ENCODE measurements around the gene MATN4.
A peak's percentile ranks its signal among the peaks of the same experiment; 100 is the strongest.

The MATN4 gene

DNA sequence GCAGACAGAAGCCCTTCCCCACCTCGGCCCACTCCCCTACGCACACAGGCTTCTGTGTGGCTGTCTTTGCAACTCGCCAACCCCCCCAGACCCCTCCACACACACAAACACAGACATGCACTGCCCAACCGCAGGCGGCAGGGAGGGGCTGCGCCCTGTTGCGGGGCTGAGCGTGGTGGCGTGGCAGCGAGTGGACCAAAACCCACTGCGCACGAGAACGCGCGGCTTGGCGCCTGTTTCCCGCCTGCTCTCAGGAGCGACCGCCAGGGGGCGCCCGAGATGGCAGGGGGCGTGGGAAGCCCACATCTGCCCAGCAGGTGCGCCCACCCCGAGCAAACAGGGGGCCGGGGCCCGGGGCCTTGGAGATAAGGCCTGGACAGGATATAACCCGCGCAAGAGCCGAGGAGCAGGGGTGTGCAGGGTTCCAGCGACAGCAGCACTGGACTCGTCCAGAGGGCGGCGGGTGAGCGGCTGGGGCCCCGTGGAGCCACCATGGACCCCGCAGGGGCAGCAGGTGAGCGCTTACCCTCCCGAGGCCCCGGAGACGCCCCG, 1.6 kb downstream of the MATN4 start, which contains the start of gene RBPJL:
RBPJL (plus strand) TSS at position 410 of the 552 bp plus-strand sequence; CDS start at position 493, 83 bp downstream.
- TF ChIP-seq, protein P1, sequence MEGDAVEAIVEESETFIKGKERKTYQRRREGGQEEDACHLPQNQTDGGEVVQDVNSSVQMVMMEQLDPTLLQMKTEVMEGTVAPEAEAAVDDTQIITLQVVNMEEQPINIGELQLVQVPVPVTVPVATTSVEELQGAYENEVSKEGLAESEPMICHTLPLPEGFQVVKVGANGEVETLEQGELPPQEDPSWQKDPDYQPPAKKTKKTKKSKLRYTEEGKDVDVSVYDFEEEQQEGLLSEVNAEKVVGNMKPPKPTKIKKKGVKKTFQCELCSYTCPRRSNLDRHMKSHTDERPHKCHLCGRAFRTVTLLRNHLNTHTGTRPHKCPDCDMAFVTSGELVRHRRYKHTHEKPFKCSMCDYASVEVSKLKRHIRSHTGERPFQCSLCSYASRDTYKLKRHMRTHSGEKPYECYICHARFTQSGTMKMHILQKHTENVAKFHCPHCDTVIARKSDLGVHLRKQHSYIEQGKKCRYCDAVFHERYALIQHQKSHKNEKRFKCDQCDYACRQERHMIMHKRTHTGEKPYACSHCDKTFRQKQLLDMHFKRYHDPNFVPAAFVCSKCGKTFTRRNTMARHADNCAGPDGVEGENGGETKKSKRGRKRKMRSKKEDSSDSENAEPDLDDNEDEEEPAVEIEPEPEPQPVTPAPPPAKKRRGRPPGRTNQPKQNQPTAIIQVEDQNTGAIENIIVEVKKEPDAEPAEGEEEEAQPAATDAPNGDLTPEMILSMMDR (IDR thresholded peaks at IDR 0.05; ENCODE audit: borderline replicate concordance, control extremely low read depth, extremely low read depth, insufficient read depth, missing control alignments), result peak; percentile 58
- DNase-seq (ENCODE audit: low spot score), result peak; percentile 71
- in situ Hi-C loops (cut with MboI; ENCODE audit: low sequenced_read_pairs, unreplicated experiment), result no loop called here

DNA sequence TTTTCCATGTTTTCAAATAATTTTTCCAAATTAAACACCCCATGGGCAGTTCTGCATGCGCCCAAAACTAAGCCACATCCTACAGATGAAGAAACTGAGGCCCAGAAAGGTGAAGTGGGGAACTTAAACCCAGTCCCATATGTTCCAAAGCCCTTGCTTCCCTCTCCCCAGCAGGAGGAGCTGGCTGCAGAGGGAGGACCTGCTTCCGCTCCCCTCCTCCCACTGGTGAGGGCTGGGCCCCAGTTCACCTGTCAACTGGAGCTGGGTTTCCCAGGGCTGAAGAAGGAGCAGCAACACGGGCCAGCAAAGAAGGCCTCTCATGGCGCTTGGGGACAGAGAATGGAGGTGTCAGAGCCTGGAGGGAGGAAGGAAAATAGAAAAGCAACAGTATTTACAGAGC, 2.8 kb downstream of the MATN4 start:
- in situ Hi-C loops (cut with MboI; ENCODE audit: low sequenced_read_pairs, unreplicated experiment), result no loop called here
- no peak for DNase-seq (ENCODE audit: low spot score)
- TF ChIP-seq, protein P1 (IDR thresholded peaks at IDR 0.05; ENCODE audit: borderline replicate concordance, control extremely low read depth, extremely low read depth, insufficient read depth, missing control alignments), result no peak

DNA sequence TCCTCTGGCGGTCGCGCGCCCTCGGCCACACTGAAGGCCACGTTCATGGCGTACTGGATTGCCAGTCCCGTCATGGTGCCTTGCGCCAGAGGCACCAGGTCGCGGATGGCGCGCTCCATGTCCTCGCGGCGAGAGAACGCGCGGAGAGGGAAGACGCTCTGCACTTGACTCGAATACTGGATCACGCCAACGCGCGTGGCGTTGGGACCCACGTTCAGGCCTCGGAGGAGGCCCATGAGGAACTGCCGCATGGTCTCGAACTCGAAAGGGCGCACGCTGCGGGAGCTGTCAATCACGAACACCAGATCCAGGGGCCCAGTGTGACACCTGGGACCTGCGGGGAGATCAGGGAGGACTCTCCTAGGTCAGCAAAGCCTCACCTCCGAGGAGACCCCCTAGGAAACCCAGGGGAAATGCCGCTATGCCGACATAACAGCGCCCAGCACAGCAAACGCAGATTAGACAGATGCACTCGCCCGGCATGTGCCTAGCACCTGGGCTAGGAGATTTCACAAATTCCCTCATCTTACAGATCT, 3.6 kb downstream of the MATN4 start:
- in situ Hi-C loops (cut with MboI; ENCODE audit: low sequenced_read_pairs, unreplicated experiment), result no loop called here
- DNase-seq (ENCODE audit: low spot score), result no peak
- TF ChIP-seq, protein P1 (IDR thresholded peaks at IDR 0.05; ENCODE audit: borderline replicate concordance, control extremely low read depth, extremely low read depth, insufficient read depth, missing control alignments), result no peak

DNA sequence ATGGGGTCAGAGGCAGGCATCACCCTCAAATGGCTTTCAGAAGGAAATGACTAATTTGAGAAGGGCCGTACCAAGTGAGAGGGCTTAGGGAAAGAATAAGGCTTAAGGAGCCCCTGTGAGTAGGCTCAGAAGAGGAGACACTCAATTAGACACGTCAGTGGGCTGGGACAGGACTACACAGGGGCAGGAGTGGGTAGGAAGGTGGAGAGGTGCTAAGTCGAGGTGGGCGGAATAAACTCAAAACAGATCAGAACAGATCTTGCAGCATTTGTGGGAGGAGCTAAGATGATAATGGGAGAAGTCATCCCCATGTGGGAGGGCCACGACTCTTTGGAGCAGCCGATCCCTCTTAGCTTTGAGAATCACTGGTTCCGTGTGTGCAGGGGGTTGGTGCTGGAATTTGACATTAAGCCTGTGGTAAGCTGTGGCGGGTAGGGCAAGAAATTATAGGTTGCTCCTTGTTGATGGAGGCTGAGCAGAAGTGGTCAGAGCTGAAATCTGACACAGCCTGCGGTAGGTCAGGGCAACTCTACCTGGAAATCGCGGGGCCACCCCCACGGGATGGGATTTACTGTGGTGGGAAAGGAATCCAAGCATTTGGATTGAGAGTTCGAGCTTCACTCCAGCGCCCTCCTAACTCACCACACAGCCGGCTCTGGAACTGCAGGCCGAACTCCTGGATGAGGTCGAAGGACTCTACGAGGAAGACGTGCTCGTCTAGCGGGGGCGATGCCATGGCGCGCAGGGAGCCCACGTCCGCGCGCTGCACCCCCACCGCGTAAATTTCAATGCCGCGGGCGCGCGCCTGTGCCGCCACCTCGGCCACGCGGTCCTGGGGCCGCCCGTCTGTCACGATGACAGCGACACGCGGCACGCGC, 4.3 kb downstream of the MATN4 start:
- TF ChIP-seq, protein P1 (IDR thresholded peaks at IDR 0.05; ENCODE audit: borderline replicate concordance, control extremely low read depth, extremely low read depth, insufficient read depth, missing control alignments), result no peak
- in situ Hi-C loops (cut with MboI; ENCODE audit: low sequenced_read_pairs, unreplicated experiment), result no loop called here

DNA sequence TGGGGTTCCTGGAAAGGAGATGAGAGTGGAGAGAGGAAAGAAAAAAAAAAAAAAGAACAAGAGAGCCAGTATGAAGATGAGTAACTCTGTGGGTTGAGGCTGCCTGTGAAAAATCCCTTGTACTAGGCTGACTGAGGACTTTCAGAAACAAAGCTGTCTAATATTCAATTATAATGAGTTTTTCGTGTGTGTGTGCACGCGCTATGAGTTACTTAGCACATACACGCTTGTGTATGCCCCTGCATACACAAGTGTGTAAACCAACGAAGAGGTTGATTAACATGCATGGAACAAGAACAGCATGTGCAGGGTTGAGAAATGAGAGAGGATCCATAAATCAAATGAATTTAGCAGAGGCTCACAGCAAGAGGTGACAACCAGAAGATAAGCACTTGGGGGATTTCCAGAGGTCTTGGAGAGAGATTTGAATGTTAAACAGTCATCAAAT, 6.3 kb downstream of the MATN4 start:
- DNase-seq (ENCODE audit: low spot score), result no peak
- in situ Hi-C loops (cut with MboI; ENCODE audit: low sequenced_read_pairs, unreplicated experiment), result no loop called here
- TF ChIP-seq, protein P1 (IDR thresholded peaks at IDR 0.05; ENCODE audit: borderline replicate concordance, control extremely low read depth, extremely low read depth, insufficient read depth, missing control alignments), result no peak

More for the DNA sequence above, 4.3 kb downstream of the MATN4 start:
- no peak for DNase-seq (ENCODE audit: low spot score)

DNA sequence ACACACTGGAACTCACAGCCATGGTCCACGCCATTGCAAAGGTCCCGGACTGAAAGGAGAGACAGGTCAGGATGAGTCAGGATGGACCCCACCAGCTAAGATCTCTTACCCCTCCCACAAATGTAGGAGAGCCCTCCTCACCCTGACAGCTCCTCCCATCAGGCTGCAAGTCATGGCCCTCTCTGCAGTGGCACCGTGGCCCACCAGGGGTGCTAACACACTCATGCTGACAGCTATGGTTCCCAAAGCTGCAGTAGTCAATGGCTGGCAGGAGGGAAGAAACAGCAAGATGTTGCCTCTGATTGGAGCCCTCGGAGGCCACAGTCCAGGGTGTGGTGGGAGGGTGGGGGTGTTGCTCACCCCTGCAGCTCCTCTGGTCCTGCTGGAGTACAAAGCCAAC, 7.1 kb downstream of the MATN4 start:
- peak; percentile 60 for DNase-seq (ENCODE audit: low spot score)
- TF ChIP-seq, protein P1 (IDR thresholded peaks at IDR 0.05; ENCODE audit: borderline replicate concordance, control extremely low read depth, extremely low read depth, insufficient read depth, missing control alignments), result peak; percentile 10
- in situ Hi-C loops (cut with MboI; ENCODE audit: low sequenced_read_pairs, unreplicated experiment), result no loop called here

Measured in GM13976 (cell line).